SK-MEL-5 (cell line): ENCODE measurements around the gene OR9I1. TPM values are rescaled to one million over a fixed set of nuclear protein-coding genes. Genes with fewer than 3 reads are reported as not detected.

ENCODE experiments used
- total RNA-seq: library from RNA; depleted of rRNA; stranded (reverse); fragments of >200 nt; shearing (Covaris generic); gene quantifications from 2 replicates; pipeline ENCODE4 v1.2.3, GENCODE V29; 2014; rRNA removed

The OR9I1 gene
- total RNA-seq, 1 experiment from 2014 or later = not detected

Other genes with a start within 250 kb of the OR9I1 start
- gene OR9Q1, start 101.6 kb downstream of the OR9I1 start, total RNA-seq = not detected in 2 replicates
- gene OR6Q1, start 94.6 kb downstream of the OR9I1 start, total RNA-seq = not detected in 2 replicates
- not detected in 2 replicates for gene OR9Q2, start 63.5 kb upstream of the OR9I1 start, total RNA-seq
- not detected in 2 replicates for gene OR1S2, start 78.6 kb upstream of the OR9I1 start, total RNA-seq
- gene OR1S1, start 87.2 kb upstream of the OR9I1 start, total RNA-seq = not detected in 2 replicates
- not detected in 2 replicates for gene OR10Q1, start 103.4 kb upstream of the OR9I1 start, total RNA-seq
- gene OR10W1, start 142.7 kb upstream of the OR9I1 start, total RNA-seq = not detected in 2 replicates
- not detected in 2 replicates for gene OR5B17, start 233.5 kb upstream of the OR9I1 start, total RNA-seq